Mononuclear cell (primary cell): ENCODE results near the gene USP26. TPM values are rescaled to one million over a fixed set of nuclear protein-coding genes. Genes with fewer than 3 reads are reported as not detected.
"Not testable (repeated sequence)": the region's sequence is repeated elsewhere in the genome, so short reads cannot be mapped to it uniquely, and the experiment has no call there.

Experiments
- H3K27me3 ChIP-seq: 2 replicates; pipeline ENCODE4 v1.6.0; 2011; ENCODE audit warnings: low read length, control low read depth; ENCODE audit not compliant: insufficient read depth
- H3K4me1 ChIP-seq: 2 replicates; pipeline ENCODE4 v1.5.1; 2011; ENCODE audit warnings: mild to moderate bottlenecking, low read length, control low read depth; ENCODE audit not compliant: insufficient read depth
- H3K4me3 ChIP-seq: 2 replicates; pipeline ENCODE4 v1.5.1; 2011; ENCODE audit warnings: mild to moderate bottlenecking, low read length, moderate library complexity
- H3K9me3 ChIP-seq: 2 replicates; pipeline ENCODE4 v1.5.1; 2011; ENCODE audit warnings: low read depth, mild to moderate bottlenecking, control low read depth, low read length
- total RNA-seq: library from RNA; depleted of rRNA; stranded (reverse); fragments of >200 nt; gene quantifications from one replicate; pipeline ENCODE4 v1.2.3, GENCODE V29; 2012

USP26 gene
- total RNA-seq, 1 donor = not detected

- H3K4me1 ChIP-seq = no peaks in the 10 kb centered on the region
- H3K27me3 ChIP-seq = no peaks in the 10 kb centered on the region
- H3K9me3 ChIP-seq = no peaks in the 10 kb centered on the region
- H3K4me3 ChIP-seq = no peak overlapping the region
These were observed 113.4 kb downstream of the USP26 start for GRCh38 chrX:132983496-132983895.

- not testable (repeated sequence) for H3K4me1 ChIP-seq, H3K27me3 ChIP-seq, H3K9me3 ChIP-seq, H3K4me3 ChIP-seq
These were observed 116.9 kb downstream of the USP26 start for GRCh38 chrX:132980035-132980434.

Other genes with a start within 250 kb of the USP26 start
- not detected for gene HS6ST2, start 138.5 kb downstream of the USP26 start, total RNA-seq
- not detected for gene TFDP3, start 121.2 kb upstream of the USP26 start, total RNA-seq